Right lung (tissue), 5 donors: Measurements from ENCODE around the gene CEP63. TPM values are rescaled to one million over a fixed set of nuclear protein-coding genes. Genes with fewer than 3 reads are reported as not detected.
A peak's percentile ranks its signal among the peaks of the same experiment; 100 is the strongest.

Experiments used
- DNase-seq, 2 donors: peaks; one replicate each; pipeline ENCODE4 v3.0.0-alpha.2; 2013
- polyA plus RNA-seq, 5 donors: library from polyadenylated mRNA; unstranded; fragments of 120-200 nt; gene quantifications; one replicate each; pipeline versions ENCODE4 v1.2.1 to v1.2.3, GENCODE V29; 2013; ENCODE audit warnings: inconsistent platforms in 1 of 5, low replicate concordance in 1 of 5; ENCODE audit not compliant: insufficient read length in 5 of 5, insufficient read depth in 1 of 5

The CEP63 gene
- polyA plus RNA-seq, 5 donors = 24.6 to 41.3 (median 33.0) TPM

DNA sequence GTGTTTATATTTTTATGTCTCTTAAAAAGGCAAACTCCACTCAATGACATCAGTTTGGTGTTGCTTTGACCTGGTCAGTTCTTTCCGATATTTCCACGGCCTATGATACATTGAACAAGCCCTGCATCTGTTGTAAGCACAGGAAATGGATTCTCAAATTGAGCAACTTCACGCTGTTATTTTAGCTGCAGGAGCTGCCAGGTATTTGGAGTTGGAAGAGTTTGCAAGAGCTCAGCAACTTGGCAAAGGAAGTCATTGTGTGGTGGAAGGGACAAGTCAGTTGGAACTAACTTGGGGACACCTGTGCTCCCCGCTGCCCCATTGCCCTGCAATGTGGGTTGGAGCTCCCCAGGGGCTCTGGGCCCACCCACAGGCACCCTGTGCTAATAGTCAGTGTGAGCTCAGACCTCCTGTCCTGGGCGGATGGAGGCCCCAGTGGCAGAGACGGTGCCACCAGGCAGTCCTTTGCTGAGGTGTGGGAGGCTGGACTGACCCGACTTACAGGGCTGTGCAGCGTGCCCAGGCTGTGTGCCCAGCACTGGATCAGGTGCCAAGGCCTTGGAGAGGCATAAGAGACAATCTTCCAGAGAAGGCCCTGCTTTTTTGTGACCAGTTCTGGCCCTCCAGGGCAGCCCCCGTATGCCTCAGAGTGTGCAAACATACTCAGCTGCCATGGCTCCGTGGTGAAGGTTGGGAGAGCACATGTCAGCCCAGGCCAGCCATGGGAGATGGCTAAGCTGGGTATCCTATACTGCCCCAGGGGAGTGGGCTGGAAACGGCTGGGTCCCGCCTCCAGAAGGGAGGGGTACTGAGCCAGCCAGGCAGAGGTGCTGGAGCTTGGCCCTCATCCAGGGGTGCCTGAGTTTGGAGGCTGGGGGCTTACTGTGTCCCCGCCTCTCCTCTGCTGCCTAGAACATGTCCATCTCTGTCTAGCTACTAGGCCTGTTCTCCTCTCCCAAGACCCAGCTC, 121.5 kb downstream of the CEP63 start:
- DNase-seq = peak in 1 of 2 donors; percentile 12

DNA sequence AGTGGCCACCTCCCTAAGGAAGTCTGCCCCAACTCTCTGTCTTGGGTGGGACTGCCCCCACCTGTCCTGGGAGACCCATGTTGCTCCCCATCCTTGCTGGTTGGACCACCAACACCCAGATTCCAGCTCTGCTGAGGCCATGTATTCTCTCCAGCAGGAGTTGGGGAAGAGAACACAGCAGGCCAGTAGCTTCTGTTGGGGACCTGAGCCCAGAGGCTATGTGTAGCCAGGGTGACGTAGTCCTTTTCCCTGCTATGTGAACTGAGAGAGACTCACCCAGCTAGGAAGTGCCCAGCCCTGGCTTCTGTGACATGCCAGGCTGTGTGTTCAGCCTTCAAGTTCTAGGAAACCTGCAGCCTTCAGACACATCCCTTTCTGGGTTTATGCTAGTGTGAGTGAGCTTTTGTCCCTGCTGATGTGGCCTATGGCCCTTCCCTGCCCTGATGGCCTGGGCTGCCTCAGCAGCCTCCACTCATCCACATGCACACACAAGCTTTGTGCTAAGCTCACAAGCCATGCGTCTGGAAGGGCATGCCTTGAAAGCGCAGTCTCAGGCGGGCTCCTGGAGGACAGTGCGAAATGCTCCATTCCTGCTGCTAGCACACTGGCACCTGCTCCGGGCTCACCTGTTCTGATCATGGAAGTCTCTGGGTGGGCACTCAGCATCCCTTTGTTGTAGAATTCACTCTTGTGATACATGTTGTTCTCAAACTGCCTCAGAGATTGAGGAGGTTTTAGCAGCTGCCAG, 122.3 kb downstream of the CEP63 start:
- no peak for DNase-seq

DNA sequence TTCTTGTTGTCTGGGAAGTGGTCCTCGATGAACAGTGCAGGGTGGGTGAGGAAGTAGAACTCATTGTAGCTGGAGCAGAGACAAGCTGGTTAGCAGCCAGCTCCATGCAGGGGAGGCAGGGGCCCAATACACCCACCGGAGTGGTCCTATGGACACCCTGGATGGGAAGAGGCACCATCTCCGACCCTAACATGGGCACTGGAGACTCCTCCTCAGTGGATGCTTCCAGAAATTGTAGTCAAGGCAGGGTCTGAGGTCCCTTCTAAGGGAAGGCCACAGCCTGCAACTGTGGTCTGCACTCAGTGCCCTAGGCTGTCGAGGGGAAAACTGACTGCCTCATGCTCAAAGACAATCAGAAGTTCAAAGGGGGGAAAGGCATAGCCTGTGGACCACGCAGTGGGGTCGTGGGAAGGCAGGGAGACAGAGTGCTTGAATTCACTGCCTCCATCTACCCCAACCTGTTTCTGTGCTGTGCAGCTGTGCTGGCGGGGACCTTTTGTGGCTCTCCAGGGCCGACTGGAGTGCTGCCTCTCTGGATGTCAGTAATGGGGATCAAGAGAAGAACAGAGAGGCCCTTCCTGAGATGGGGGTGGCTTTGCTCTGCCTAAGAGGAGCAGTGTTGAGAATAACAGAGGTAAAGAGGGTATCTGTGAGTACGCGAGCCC, 123.0 kb downstream of the CEP63 start:
- no peak for DNase-seq

DNA sequence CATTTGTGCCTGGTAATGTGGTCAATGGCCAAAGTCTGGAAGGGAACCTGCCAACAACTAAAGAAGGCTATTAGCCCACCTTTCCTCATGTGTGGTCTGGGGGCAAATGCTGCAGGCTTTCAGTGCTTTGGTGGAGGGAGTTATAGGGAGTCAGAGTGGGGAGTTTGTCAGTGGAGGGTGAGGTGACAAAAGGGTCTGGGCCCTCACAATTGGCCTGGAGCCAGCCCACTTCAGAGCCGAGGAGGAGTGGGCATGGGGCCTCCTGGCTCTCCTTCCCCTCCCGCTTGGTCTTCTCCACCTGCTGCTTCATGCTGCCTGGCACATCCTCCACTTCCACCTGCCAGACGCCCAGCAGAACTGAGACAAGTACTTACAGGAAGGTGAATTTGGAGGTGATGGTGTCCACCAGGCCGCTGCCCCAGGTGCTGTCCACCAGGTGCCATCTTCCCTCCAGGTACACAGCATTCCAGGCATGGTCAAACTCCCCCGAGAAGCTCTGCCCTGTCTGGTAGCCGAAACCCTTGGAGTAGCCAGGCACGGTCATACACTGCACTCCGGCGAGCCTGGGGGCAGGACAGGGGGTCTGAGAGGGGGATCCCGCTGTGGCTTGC, 124.1 kb downstream of the CEP63 start:
- no peak for DNase-seq

DNA sequence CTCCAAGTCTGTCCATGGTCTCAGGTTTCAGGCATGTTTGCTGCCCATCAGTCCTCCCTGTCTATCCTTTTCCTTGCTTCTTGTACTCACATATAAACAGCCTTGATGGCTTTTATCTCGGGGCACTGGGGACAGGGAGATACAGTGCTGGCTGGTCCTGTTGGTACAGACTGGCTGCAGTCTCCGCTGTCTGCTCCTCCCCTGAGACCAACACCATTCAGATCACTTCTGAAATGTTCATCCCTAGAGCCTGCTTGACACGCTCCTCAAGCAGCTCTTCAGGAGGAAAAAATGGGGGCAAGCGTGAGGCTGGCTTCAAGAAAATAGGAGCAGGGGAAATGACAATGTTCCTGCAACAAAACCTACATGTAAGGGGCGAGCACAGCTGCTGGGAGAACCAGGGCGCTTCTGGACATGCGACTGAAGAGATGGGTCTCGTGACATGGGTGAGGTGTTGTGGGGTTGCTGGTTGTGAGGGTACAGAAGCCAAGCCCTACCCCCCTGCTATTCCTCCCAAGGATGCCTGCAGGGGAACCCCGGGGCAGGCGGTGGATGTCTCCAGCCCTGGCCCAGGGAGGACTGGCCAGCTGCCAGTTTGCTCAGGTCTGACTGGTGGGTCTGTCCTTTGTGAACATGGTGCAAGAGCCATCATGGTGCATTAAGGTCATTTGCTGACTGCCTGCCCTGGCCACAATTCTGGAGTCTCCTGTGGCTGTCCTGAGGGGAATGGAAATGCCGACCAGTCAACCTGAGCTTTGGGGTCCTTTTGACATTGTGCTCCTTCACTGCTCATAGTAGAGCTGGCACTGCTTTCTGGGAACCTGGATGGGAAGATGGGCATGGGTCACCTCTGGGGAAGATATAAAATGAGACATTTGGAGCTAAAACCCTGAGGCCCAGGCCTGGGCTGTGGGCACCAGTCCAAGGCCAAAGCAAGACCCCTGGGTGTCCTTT, 124.9 kb downstream of the CEP63 start:
- DNase-seq = no peak

DNA sequence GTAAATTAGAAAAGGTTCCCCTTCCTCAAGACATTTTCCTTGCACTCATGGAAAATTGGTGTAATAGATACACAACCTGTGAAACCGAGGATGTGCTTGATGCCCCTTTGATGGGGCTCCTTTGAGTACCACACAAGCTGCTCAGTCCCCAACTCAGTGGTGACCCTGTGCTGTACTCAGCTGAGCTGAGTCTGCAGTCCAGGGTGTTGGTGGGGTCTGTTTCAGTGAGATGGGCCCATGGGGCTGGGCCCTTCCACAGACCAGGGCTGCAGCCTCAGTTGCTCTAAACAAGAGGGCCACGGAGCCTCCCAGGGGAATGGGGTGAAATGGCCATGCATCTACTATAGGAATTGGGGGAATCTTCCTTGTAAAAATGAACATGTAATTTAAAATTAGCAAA, 125.7 kb downstream of the CEP63 start:
- DNase-seq = no peak

DNA sequence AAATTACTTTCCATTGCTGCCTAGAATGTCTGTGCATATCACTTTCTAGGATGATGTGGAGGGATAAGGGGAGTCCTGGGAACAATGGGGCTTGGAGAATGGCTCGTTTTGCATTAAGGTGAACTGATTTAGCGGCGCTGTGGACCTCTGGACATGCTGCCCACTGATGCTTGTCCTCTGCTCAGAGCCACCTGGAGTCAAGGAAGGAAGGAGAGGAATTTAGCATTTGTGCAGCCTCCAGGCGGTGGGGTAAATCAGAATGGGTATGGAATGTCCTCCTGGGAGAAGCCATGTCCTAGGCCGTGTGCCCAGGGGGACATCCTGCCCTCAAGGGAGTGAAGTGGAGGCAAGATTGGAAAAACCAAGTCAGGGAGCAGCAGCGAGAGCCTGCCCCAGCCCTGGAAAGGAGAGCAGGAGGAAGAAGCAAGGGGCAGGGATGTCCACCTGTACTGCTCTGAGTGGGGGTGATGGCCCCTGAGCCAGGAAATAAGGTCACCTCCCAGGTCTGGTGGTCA, 127.2 kb downstream of the CEP63 start:
- no peak for DNase-seq

DNA sequence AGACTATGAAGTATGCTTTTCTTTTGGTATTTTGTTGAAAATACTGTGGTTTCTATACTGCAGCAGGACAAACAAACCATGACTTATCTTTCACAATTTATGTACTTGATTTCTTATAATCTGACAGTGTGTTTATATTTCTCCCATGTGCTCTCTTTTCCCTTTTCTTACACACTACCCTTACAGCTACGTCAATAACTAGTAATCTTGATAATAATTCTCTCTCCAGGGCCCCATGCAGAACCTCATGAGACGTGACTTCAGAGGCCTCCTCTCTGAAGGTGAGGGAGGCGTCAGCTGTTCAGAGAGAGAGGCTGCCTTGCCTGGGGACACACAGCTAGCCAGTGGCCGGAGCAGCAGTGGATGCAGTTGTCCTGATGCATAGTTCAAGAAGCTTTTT, 129.1 kb downstream of the CEP63 start:
- no peak for DNase-seq

DNA sequence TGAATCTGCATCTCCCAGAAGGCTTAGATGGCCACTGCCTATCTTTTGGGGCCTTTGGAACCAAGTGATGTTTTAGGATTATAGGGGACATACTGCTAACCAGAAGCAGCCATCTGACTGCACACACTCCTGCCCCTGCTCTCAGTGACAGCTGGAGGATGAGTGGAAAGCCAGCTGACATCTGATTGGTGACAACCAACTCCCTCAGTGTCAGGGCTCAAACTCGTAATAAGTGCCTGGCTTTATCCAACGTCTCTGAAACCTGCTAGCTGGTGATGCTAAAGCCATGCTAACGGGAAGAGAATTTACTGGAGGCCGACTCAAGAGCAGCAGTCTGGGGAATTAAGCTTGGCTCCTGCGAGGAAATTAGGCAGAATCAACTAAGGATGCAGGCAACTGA, 129.9 kb downstream of the CEP63 start:
- no peak for DNase-seq

DNA sequence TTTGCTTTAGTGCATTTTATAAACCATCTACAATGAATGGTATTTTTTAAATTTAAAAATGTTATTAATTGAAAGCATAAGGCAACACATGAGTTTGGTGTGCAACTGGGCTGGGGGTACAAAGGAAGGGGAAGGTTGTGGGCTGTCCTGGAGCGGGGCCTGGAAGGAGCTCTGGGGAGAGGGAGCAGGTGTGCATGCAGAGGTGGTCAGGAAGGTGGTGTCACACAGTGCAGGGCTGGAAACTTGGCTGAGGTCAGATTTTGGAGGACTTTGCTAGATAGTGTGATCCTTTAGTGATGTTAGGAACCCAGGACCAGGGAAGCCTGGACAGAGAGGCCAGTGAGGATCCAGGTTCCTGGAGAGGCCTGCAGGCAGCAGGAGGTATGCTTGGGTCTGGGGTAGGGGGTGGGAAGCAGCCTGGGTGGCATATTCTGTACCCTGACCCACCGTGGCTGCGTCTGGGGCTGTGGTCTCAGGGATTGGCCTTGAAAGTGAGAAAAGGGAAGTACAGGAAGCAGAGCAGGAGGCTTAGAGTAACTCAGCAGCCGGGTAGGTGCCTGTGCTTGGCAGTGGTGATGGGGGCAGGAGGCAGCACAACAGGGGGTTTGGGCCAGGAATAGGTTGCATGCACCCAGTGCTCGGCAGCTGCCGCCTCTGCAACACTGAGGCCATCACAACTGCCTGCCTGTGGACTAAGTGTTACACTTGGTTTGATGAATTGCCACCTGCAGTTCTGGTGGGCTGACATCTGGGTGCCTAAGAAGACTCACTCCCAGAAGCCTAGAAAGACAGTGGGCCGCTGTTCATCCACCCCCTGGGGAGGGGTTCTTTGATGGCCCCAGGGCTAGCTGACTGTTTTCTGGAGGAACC, 132.0 kb downstream of the CEP63 start:
- no peak for DNase-seq

DNA sequence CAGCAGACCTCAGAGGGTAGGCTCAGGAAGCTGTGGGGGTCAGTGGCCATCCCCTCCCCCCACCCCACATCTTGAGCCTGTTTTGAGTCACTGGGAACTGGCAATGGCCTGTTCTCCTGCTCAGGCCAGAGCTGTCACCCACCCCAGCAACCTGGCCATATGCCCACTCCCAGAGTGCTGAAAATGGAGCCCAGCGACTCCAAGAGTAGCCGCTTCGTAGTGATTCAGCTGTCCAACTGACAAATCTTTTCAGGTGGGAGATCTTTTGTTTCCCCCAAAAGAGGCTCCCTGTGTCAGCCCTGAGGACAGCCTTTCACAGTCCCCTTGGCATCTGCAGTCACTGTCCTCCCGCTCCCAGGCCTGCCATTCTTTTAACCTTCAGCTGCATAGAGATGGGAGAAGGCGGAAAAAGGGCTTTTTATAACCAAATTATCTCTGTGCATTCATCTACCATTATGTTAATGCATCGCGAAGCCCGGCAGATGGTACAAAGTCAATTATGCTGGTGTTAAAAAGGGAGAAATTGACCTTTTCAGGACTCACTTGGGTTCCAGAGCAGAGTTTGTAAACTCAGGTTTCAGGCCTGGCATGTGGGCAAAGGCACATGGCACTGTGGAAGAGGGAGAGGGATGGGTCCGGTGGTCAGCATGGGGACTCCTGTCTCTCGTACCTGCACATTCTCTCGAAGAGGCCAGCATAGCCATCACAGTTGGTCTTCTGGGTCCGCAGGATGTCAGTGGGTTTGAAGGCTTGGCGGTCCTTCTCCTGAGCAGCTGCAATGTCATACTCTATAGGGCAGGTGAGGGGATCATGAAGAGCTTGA, 132.8 kb downstream of the CEP63 start:
- DNase-seq = no peak

DNA sequence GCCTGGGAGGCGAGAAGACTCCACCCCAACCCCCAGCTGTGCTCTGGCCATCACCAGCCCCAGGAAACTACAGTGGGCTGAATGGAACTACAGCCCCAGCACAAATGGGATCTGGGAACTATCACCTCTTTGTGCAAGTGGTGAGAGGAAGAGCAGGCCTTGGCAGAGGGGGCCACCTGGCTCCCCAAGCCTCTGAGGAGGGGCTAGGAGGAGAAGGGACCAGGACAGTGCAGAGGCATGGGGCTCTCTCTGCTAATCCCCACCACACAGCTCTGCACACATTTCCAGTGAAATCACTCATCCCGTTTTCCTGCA, 133.4 kb downstream of the CEP63 start:
- DNase-seq = no peak

DNA sequence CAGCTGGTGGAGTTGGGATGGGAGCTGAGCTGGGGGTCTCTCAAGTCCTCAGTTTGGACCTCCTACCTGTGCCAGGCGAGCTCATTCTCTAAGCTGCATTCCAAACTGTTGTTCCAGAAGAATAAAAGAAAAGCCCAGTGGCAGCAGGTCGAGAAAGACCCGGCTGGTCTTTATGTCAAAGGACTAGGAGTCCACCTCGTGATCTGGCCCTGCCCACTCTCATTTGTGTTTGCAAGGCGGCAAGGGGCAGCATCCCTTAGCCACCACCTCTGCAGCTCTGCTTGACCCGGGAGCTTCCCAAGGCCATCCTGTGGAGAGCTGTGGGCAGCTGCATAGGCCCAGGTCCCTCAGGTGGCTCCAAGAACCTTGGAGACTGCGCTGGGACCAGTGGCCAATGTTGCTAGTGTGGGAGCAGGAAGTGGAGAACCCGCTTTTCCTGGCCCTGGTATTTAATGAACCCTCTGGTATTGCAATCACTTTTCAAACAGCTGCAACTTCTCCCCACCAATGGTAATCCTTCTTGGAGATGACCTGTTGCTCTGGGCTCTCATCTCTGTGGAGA, 134.1 kb downstream of the CEP63 start:
- no peak for DNase-seq

DNA sequence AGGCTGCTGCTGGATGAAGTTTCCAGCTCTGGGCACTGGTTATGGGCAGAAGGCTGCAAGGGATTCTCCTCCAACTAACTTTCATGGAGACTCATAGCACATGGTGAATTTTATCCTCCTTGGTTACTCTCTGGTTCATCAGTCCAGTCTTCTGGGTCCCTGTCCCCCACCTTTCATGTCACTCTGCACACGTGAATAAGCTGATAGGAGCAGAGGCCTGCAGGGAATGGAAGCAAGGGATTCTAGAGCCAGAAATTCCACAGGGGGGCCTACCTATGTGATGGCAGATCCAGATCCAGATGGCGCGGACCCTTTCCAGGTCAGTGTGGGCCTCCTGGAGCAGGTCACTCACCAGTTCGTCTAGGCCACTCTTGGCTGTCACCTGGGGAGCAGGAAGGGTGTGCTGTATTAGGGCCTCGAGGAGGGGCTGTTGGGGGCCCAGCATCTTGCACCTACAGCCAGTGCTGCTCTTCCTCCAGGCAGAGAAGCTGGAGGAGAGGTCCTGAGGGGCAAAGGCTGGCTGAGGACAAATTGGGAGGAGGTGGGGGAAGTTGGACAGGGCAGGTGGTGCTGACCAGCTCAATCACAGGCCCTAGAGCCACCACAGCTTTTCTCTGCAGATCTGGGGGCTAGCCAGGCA, 134.7 kb downstream of the CEP63 start:
- DNase-seq = no peak

DNA sequence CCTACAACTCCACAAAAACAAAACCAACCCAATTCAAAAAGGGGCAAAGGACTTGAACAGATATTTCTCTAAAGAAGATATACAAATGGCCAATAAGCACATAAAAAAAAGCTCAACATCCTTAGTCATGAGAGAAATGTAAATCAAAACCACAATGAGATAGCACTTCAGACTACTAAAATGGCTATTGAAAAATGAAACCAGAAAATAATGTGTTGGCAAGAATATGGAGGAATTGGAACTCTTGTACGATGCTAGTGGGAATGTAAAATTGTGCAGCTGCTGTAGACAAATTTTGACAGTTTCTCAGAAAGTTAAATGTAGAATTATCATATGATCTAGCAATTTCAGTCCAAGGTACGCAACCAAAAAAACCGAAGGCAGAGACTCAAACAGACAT, 136.0 kb downstream of the CEP63 start:
- no peak for DNase-seq

DNA sequence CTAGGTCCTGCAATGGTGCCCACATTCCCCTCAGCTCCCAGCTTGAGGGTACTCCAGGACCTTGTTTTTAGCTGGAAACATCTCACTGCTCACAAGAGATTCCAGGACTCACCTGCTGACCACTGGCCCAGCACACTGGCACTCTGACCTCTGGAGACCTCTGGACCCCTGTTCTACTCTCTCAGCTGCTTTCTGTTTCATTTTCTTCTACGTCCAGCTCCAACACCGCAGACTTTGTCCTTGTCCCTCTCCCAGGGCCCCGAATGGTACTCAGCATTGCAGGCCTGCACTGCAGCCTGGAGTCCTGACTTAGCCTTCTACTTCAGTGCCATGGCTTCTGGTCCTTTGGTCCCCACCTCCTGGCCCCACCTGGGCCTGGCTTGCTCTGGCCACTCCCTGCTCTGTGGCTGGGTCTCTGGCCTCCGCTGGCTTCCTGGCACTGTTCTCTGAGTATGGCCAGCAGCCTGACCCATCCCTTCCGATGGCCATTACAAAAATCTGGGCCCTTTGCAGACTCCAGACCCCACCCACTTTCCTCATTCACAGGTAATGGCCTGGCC, 137.0 kb downstream of the CEP63 start:
- DNase-seq = no peak

DNA sequence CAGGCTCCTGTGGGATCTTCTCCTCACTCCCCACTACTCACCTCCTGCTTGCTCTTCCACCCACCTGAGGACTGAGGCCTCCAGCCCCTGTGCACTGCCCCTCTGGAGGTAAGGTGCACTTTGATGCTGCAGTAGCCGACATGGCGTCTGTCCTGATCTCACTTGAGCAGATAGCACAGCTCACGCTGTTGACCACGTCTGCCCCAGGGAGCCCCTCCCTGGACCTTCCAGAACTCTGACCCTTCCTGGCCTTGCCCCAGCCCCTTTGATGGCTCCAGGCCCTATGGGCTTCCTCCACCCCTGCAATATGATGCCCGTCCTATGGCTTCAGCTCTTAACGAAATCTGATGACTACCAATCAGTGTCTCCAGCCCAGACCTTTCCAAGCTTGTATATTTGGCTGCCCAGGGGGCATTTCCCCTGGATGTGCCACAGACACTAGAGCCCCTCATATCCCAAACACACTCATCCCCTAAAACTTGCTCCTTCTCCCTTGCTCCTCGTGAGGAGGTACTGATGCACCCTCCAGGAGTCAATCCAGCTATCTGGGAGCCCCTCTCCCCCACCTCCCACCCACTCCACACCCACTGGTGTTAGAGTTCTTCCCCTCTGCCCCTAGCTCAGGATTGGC, 137.9 kb downstream of the CEP63 start:
- DNase-seq = no peak
